ENCODE measurements around the gene ANGPTL2. TPM values are rescaled to one million over a fixed set of nuclear protein-coding genes. Genes with fewer than 3 reads are reported as not detected.
A peak's percentile ranks its signal among the peaks of the same experiment; 100 is the strongest.

The ANGPTL2 gene
- total RNA-seq, 1 experiment from 2014 or later = 0.27 TPM

- no peak for DNase-seq (ENCODE audit: extremely low read depth, low read depth)
Observed at GRCh38 chr9:127056446-127056845, 66.0 kb downstream of the ANGPTL2 start.

GRCh38 chr9:127055745-127056402 lies 66.6 kb downstream of the ANGPTL2 start:
- no peak for DNase-seq (ENCODE audit: extremely low read depth, low read depth)

GRCh38 chr9:127053960-127054359 lies 68.5 kb downstream of the ANGPTL2 start:
- DNase-seq (ENCODE audit: extremely low read depth, low read depth) = no peak

- DNase-seq (ENCODE audit: extremely low read depth, low read depth) = no peak
Observed at GRCh38 chr9:127053057-127053821, 69.2 kb downstream of the ANGPTL2 start.

GRCh38 chr9:127051881-127052595 lies 70.4 kb downstream of the ANGPTL2 start:
- DNase-seq (ENCODE audit: extremely low read depth, low read depth) = no peak

- no peak for DNase-seq (ENCODE audit: extremely low read depth, low read depth)
Observed at GRCh38 chr9:127050591-127051001, 71.8 kb downstream of the ANGPTL2 start.

- DNase-seq (ENCODE audit: extremely low read depth, low read depth) = no peak
Observed at GRCh38 chr9:127050152-127050551, 72.3 kb downstream of the ANGPTL2 start.

- DNase-seq (ENCODE audit: extremely low read depth, low read depth) = peak; percentile 49
Observed at GRCh38 chr9:127049581-127049980, 72.9 kb downstream of the ANGPTL2 start.

- peak; percentile 98 for DNase-seq (ENCODE audit: extremely low read depth, low read depth)
Observed at GRCh38 chr9:127049044-127049443, 73.4 kb downstream of the ANGPTL2 start.

GRCh38 chr9:127047971-127048370 lies 74.5 kb downstream of the ANGPTL2 start:
- no peak for DNase-seq (ENCODE audit: extremely low read depth, low read depth)

- DNase-seq (ENCODE audit: extremely low read depth, low read depth) = no peak
Observed at GRCh38 chr9:127045148-127045547, 77.3 kb downstream of the ANGPTL2 start.

GRCh38 chr9:127039492-127039891 lies 82.9 kb downstream of the ANGPTL2 start:
- no peak for DNase-seq (ENCODE audit: extremely low read depth, low read depth)

- DNase-seq (ENCODE audit: extremely low read depth, low read depth) = no peak
Observed at GRCh38 chr9:127038531-127038930, 83.9 kb downstream of the ANGPTL2 start.

Other genes with a start within 250 kb of the ANGPTL2 start
- 2.8 and 3.3 TPM in 2 replicates for gene RALGPS1, start 207.9 kb downstream of the ANGPTL2 start, total RNA-seq (2014; rRNA removed; shearing (Covaris generic))
- gene GARNL3, start 142.1 kb upstream of the ANGPTL2 start, total RNA-seq (2014; rRNA removed; shearing (Covaris generic)) = 2.9 and 5.6 TPM in 2 replicates